ENCODE results near the gene AZGP1. TPM values are rescaled to one million over a fixed set of nuclear protein-coding genes. Genes with fewer than 3 reads are reported as not detected.
A peak's percentile ranks its signal among the peaks of the same experiment; 100 is the strongest.
"Not testable (repeated sequence)": the region's sequence is repeated elsewhere in the genome, so short reads cannot be mapped to it uniquely, and the experiment has no call there.

Gene AZGP1
- total RNA-seq, 1 experiment from 2014 or later, result 1.6 TPM

DNA sequence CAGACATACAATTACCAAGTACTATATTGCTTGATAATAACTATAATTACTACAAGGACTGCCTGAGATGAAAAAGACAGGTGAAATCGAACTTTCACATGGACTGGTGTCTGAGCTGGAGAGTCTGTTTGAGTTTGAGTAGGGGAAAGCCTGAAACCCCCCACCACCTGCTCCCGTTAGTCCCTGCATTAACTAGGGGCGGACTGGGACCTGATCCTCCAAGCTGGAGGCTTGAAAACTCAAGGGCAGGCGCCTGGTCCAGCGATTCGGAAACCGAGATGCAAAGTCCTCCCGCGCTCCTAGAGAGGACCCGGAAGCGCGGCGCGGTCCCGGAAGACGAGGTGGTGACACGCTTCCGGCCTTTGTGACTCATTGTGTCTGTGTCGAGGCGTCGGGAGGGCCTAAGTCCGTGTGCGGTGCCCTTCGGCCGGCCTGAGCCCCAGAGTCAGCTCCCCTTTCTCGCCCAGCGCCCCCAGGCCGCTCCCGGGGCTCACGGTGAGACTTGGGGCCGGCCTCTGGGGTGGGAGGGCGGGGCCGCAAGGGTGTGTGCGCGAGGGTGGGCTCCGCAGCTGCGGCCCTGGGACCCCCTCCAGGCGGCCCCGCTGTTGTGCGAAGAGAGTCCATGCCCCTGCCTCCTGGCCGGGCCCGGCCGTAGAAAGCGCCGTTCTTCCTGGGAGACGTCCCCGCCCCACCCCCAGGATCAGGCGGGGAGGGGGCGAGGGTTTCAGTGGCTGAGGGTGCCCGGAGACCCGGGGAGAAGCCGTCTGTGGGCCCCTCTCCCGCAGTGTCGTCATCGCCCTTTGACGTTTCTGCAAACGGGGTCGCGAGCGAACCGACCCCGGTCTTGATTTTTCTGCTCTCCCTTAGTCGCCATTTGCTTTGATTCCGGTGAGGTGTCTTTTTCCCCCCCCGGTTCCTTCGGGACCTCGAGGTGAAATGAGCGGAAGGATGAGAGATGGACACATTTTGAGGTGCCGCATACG is 39.7 kb upstream of the AZGP1 start, which contains the start of gene ZKSCAN1 (continued):
- TF ChIP-seq, protein P1, sequence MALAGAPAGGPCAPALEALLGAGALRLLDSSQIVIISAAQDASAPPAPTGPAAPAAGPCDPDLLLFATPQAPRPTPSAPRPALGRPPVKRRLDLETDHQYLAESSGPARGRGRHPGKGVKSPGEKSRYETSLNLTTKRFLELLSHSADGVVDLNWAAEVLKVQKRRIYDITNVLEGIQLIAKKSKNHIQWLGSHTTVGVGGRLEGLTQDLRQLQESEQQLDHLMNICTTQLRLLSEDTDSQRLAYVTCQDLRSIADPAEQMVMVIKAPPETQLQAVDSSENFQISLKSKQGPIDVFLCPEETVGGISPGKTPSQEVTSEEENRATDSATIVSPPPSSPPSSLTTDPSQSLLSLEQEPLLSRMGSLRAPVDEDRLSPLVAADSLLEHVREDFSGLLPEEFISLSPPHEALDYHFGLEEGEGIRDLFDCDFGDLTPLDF (CRISPR knock-in tag; IDR thresholded peaks at IDR 0.05), result 0 out of 2 replicates have a peak, but pooled peaks have one; percentile 16
- TF ChIP-seq CBFB (CRISPR knock-in tag; IDR thresholded peaks at IDR 0.05; ENCODE audit: low read depth), result no peak
- TF ChIP-seq, protein P2, sequence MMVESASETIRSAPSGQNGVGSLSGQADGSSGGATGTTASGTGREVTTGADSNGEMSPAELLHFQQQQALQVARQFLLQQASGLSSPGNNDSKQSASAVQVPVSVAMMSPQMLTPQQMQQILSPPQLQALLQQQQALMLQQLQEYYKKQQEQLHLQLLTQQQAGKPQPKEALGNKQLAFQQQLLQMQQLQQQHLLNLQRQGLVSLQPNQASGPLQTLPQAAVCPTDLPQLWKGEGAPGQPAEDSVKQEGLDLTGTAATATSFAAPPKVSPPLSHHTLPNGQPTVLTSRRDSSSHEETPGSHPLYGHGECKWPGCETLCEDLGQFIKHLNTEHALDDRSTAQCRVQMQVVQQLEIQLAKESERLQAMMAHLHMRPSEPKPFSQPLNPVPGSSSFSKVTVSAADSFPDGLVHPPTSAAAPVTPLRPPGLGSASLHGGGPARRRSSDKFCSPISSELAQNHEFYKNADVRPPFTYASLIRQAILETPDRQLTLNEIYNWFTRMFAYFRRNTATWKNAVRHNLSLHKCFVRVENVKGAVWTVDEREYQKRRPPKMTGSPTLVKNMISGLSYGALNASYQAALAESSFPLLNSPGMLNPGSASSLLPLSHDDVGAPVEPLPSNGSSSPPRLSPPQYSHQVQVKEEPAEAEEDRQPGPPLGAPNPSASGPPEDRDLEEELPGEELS (CRISPR knock-in tag; IDR thresholded peaks at IDR 0.05), result 0 out of 2 replicates have a peak, but pooled peaks have one; percentile 21
- peak; percentile 91 for TF ChIP-seq FOXK1 (CRISPR knock-in tag; IDR thresholded peaks at IDR 0.05)
- TF ChIP-seq ZNF423 (CRISPR knock-in tag; IDR thresholded peaks at IDR 0.05), result no peak

DNA sequence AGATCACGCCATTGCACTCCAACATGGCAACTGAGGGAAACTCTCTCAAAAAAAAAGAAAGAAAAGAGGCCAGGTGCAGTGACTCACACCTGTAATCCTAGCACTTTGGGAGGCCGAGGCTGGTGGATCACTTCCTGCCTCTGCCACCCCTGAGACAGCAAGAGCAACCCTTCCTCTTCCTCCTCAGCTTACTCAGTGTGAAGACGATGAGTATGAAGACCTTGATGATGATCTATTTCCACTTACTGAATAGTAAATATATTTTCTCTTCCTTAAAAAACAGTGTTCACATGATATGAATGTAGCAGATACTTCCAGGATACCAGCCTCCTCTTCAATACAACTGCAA is 37.5 kb upstream of the AZGP1 start:
- Mint-ChIP-seq H3K4me1 (peaks cover 17% of the 10 kb centered on the region), H3K9me3 (no peaks in the 10 kb centered on the region), H3K27ac (no peak overlapping the region)

DNA sequence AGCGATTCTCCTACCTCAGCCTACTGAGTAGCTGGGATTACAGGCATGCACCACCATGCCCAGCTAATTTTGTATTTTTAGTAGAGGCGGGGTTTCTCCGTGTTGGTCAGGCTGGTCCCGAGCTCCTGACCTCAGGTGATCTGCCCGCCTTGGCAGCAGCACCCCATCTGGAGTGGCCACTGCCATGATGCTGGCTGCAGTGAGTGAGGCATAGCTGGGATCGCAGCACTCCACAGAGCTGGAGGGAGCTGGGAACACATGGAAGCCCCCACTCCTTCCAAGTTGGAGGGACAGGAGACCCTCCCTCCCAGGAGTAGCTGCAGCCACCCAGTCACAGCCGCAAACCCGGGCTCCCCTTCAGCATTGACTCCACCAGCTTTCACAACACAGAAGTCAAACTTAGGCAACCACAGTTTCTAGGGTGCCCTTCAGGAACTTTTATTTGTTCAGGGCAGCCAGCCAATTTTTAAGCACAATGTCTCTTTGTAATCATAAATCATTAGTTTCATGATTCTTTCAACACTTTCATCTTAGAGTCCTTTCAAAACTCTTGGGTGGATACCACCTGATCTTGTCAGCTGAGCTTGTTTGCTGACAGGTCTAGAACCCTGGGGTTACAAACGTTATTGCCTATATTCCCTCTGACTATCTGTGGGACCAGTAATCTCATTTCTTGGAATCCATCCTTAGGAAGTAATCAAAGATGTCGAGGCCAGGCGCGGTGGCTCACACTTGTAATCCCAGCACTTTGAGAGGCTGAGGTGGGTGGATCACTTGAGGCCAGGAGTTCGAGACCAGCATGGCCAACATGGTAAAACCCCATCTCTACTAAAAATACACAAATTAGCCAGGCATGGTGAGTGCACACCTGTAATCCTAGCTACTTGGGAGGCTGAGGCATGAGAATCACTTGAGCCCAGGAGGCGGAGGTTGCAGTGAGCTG is 36.8 kb upstream of the AZGP1 start:
- H3K27me3 Mint-ChIP-seq (ENCODE audit: low read depth); H3K36me3 Mint-ChIP-seq; DNase-seq (ENCODE audit: low spot score); ATAC-seq; CTCF ChIA-PET; H3K4me3 Mint-ChIP-seq; H3K27ac Mint-ChIP-seq; POLR2A ChIA-PET; H3K9me3 Mint-ChIP-seq: not testable (repeated sequence)
- H3K4me1 Mint-ChIP-seq, result peaks cover 17% of the 10 kb centered on the region

More for the DNA sequence above, 37.5 kb upstream of the AZGP1 start:
- Mint-ChIP-seq H3K36me3 (peaks cover 3% of the 10 kb centered on the region; the same call in 1 of the 2 replicates), H3K4me3 (no peak overlapping the region), H3K27me3 (ENCODE audit: low read depth) (peaks cover 5% of the 10 kb centered on the region)
- ChIA-PET POLR2A (no interaction called here), CTCF (no interaction called here)
- ATAC-seq, result no peak
- DNase-seq (ENCODE audit: low spot score), result no peak
- TF ChIP-seq, protein P3, sequence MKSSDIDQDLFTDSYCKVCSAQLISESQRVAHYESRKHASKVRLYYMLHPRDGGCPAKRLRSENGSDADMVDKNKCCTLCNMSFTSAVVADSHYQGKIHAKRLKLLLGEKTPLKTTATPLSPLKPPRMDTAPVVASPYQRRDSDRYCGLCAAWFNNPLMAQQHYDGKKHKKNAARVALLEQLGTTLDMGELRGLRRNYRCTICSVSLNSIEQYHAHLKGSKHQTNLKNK (CRISPR knock-in tag; IDR thresholded peaks at IDR 0.05), result no peak
- no peak for TF ChIP-seq JUN (CRISPR knock-in tag; IDR thresholded peaks at IDR 0.05)
- TF ChIP-seq, protein P2 (CRISPR knock-in tag; IDR thresholded peaks at IDR 0.05), result no peak
- TF ChIP-seq, protein P4, sequence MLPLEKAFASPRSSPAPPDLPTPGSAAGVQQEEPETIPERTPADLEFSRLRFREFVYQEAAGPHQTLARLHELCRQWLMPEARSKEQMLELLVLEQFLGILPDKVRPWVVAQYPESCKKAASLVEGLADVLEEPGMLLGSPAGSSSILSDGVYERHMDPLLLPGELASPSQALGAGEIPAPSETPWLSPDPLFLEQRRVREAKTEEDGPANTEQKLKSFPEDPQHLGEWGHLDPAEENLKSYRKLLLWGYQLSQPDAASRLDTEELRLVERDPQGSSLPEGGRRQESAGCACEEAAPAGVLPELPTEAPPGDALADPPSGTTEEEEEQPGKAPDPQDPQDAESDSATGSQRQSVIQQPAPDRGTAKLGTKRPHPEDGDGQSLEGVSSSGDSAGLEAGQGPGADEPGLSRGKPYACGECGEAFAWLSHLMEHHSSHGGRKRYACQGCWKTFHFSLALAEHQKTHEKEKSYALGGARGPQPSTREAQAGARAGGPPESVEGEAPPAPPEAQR (CRISPR knock-in tag; IDR thresholded peaks at IDR 0.05), result no peak

DNA sequence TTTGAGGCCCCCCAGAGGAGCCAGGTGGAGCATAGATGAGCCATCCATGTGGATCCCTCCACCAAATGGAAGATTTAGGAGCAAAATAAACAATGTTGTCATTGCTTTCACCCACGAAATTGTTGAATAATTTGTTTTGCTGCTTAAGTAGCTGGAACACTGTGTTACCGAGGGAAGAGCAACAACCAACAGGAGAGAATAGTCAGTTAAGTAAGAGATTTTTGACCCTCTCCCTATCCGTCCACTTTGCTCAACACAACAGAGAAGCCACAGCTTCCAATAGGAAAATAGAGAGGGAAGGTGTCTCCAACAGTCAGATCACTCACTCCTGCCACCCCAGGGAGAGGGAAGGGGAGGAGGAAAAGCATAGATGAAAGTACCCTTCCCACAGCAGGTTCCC is 35.7 kb upstream of the AZGP1 start:
- Mint-ChIP-seq H3K4me3 (no peak overlapping the region), H3K27me3 (ENCODE audit: low read depth) (peaks cover 5% of the 10 kb centered on the region), H3K36me3 (no peaks in the 10 kb centered on the region), H3K27ac (peak overlapping the region; percentile 43; the same call in 1 of the 2 replicates), H3K9me3 (no peaks in the 10 kb centered on the region), H3K4me1 (peaks cover 13% of the 10 kb centered on the region)
- ATAC-seq, result no peak
- ChIA-PET CTCF (no interaction called here), POLR2A (interaction anchor here (0.8 kb wide), 1 partner anchor 32 kb away, joined by 3 read pairs; no protein-coding TSS in a partner anchor)
- no peak for DNase-seq (ENCODE audit: low spot score)
- TF ChIP-seq KAT7 (CRISPR knock-in tag; IDR thresholded peaks at IDR 0.05; ENCODE audit: borderline replicate concordance), result no peak
- TF ChIP-seq, protein P5, sequence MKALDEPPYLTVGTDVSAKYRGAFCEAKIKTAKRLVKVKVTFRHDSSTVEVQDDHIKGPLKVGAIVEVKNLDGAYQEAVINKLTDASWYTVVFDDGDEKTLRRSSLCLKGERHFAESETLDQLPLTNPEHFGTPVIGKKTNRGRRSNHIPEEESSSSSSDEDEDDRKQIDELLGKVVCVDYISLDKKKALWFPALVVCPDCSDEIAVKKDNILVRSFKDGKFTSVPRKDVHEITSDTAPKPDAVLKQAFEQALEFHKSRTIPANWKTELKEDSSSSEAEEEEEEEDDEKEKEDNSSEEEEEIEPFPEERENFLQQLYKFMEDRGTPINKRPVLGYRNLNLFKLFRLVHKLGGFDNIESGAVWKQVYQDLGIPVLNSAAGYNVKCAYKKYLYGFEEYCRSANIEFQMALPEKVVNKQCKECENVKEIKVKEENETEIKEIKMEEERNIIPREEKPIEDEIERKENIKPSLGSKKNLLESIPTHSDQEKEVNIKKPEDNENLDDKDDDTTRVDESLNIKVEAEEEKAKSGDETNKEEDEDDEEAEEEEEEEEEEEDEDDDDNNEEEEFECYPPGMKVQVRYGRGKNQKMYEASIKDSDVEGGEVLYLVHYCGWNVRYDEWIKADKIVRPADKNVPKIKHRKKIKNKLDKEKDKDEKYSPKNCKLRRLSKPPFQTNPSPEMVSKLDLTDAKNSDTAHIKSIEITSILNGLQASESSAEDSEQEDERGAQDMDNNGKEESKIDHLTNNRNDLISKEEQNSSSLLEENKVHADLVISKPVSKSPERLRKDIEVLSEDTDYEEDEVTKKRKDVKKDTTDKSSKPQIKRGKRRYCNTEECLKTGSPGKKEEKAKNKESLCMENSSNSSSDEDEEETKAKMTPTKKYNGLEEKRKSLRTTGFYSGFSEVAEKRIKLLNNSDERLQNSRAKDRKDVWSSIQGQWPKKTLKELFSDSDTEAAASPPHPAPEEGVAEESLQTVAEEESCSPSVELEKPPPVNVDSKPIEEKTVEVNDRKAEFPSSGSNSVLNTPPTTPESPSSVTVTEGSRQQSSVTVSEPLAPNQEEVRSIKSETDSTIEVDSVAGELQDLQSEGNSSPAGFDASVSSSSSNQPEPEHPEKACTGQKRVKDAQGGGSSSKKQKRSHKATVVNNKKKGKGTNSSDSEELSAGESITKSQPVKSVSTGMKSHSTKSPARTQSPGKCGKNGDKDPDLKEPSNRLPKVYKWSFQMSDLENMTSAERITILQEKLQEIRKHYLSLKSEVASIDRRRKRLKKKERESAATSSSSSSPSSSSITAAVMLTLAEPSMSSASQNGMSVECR (CRISPR knock-in tag; IDR thresholded peaks at IDR 0.05; ENCODE audit: borderline replicate concordance), result no peak
- TF ChIP-seq SMAD4 (CRISPR knock-in tag; IDR thresholded peaks at IDR 0.05), result no peak
- TF ChIP-seq, protein P6, sequence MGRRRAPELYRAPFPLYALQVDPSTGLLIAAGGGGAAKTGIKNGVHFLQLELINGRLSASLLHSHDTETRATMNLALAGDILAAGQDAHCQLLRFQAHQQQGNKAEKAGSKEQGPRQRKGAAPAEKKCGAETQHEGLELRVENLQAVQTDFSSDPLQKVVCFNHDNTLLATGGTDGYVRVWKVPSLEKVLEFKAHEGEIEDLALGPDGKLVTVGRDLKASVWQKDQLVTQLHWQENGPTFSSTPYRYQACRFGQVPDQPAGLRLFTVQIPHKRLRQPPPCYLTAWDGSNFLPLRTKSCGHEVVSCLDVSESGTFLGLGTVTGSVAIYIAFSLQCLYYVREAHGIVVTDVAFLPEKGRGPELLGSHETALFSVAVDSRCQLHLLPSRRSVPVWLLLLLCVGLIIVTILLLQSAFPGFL (CRISPR knock-in tag; IDR thresholded peaks at IDR 0.05; ENCODE audit: borderline replicate concordance), result no peak

Measured in WTC11 (cell line).